Measurements from ENCODE around the gene PTPRO.

Gene PTPRO

DNA sequence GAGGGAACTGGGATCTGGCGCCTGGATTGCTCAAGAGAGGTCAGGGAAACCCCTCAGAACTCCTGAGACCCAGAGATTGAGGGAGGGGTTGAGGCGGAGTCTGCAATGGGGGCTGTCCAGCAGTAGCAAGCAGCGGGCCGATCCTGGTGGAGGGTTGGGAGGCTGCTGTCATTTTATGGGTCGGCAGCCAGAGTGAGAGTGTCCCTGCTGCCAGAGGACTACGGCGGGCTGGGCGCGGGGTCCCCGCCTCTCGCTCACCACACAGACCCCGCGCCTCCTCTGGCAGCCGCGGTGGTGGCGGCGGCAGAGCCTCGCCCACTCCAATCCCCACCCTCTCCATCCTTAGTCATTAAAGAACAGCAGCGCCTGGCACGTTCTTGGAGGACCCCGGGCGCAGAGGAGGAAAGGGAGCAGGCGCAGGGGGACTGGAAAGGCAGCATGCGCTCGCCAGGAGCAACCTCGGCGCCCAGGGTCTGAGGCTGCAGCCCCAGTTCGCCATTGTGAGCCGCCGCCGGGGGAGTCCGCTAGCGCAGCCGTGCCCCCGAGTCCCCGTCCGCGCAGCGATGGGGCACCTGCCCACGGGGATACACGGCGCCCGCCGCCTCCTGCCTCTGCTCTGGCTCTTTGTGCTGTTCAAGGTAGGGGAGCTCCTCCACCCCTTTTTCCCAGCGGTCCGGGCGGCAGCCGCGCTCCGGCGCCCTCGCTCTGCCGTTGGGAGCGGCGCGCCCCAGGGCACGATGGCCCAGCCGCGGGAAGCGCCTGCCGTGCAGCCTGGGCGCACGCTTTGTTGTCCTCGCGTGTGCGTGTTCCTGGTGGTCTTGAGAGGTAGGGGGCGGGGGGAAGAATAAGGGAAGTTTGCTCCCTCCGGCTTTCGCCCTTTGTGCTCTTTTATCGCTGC is at the start of gene PTPRO:
Gene PTPRO (plus strand): TSS at position 345 of the 898 bp plus-strand sequence.
- peak; percentile 7 for DNase-seq (ENCODE audit: low spot score)

GRCh38 chr12:15273896-15274295 is 48.4 kb upstream of the PTPRO start:
- DNase-seq (ENCODE audit: low spot score), result no peak

DNA sequence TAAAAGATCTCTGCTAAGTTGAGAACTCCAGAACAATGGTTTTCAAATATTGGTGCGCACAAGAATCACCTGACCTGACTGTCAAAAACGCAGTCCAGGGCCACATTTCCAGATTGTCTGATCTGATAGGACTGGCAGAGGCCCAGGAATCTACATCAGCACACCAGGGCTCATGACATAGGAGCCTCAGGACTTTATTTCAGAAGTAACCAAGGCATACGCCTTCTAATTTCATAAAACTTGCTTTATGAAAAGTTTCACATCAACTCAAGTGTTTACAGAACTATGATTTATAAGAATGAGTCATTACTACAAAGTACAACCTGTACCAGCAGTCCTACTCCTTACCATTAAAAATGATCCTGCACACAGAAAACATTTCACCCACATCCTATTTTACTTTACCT is 47.7 kb upstream of the PTPRO start:
- no peak for DNase-seq (ENCODE audit: low spot score)

- peak; percentile 23 for DNase-seq (ENCODE audit: low spot score)
Measured at GRCh38 chr12:15276088-15276698, 46.1 kb upstream of the PTPRO start.

GRCh38 chr12:15278816-15279658 is 43.3 kb upstream of the PTPRO start:
- DNase-seq (ENCODE audit: low spot score), result peak; percentile 15

- DNase-seq (ENCODE audit: low spot score), result no peak
Measured at GRCh38 chr12:15280930-15281329, 41.4 kb upstream of the PTPRO start.

- no peak for DNase-seq (ENCODE audit: low spot score)
Measured at GRCh38 chr12:15289192-15289591, 33.1 kb upstream of the PTPRO start.

- DNase-seq (ENCODE audit: low spot score), result no peak
Measured at GRCh38 chr12:15293731-15294130, 28.6 kb upstream of the PTPRO start.

DNA sequence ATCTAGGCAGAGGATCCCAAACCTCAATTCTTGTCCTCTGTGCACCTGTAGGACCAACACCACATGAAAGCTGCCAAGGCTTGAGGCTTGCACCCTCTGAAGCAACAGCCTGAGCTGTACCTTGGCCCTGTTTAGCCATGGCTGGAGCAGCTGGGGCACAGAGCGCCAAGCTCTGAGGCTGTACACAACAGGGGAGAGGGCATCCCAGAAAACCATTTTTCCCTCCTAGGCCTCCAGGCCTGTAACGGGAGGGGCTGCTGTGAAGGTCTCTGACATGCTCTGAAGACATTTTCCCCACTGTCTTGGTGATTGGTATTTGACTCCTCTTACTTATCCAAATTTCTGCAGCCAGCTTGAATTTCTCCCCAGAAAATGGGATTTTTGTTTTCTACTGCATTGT is 22.4 kb upstream of the PTPRO start:
- DNase-seq (ENCODE audit: low spot score), result no peak

GRCh38 chr12:15304296-15304695 is 18.0 kb upstream of the PTPRO start:
- DNase-seq (ENCODE audit: low spot score), result no peak

- DNase-seq (ENCODE audit: low spot score), result no peak
Measured at GRCh38 chr12:15306605-15307004, 15.7 kb upstream of the PTPRO start.

GRCh38 chr12:15307079-15307478 is 15.2 kb upstream of the PTPRO start:
- no peak for DNase-seq (ENCODE audit: low spot score)

GRCh38 chr12:15318841-15319240 is 3.5 kb upstream of the PTPRO start:
- no peak for DNase-seq (ENCODE audit: low spot score)

DNA sequence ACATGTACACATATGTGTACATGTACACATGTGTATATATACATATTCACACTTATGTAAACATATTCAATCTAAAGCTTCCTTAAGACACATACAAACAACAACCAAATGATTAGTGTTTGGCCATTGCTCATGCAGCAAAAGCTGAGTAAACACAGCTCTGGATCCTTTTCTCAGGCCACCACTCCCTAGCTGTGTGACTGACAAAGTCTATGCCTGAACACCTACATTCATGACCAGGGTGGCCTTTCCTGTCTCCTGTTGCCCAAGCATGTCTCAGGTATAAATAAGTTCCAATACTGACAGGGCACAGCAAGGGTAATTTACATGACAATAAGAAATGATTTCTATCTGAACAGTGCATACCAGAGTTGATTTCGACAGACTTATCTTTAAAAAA is 1.4 kb upstream of the PTPRO start:
- no peak for DNase-seq (ENCODE audit: low spot score)

DNA sequence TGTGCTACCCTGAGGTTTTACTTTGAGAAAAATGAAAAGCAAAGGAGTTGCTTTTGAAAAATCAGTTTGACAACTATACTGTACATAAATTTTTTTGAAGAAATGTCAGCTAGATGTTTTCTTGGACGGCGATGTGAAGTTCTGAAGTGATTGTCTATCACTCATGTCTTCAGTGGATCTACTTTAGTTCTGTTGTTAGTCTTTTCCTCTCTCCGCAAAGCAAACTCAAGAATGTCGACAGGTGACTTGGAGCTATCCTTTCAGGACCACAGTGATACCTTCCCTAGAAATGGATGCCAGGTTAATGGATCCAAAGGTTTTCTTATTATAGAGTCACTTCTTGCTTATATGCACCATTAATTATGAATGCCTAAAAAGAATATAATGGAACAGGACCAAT is 1.2 kb downstream of the PTPRO start:
- no peak for DNase-seq (ENCODE audit: low spot score)

DNA sequence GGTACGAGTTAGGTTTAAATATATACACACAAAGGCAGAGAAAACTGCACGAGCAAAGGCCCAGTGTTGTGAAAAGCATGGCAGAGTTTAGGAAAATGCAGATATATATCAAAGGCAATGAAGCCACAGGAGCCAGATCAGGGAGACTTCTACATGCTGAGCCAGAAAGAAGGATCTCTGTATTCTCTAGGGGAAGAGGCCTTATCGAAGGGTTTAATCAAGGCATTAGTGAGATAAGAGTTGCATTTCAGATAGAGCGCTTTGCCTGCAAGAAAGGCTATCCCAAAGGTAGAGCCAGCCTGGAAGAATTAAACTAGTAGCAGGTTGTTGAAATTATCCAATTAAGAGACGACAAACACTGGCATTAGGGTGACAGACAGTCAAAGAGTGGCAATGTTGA is 7.6 kb downstream of the PTPRO start:
- no peak for DNase-seq (ENCODE audit: low spot score)

DNA sequence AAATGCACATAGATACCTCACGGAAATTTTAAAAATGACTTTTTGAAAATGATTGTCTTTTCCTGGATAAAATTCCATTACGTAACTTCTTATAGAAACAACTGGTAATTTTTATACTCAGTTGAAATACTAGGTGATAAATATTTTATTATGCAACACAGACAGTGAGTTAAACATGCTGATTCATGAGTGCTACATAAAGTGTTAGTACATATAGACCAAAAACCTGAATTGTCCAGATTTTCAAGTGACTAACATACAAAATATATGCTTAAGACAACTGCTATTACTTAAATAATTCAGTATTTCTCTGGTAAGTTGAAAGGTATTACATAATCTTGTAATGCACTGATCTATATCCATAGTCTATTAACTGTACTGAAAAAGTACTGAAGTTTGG is 11.9 kb downstream of the PTPRO start:
- DNase-seq (ENCODE audit: low spot score), result no peak

DNA sequence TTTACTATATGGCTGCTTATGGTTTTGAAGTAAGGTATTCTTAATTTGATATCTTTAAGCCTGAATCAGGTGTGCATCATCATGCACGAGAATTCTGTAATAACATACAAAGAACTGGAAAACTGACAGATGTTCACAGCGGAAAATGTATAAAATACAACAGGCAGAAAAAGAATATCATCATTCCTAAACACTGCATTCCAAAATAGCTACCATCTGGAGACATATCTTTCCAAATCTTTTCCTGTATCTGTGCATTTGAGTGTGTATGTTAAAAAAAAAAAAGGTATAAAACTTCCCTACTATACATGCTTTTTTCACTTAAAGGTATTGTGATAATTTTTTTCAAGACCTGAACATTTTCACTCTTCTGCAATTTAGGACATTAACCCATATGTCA is 13.7 kb downstream of the PTPRO start:
- DNase-seq (ENCODE audit: low spot score), result no peak

GRCh38 chr12:15336768-15337553 is 14.7 kb downstream of the PTPRO start:
- peak; percentile 42 for DNase-seq (ENCODE audit: low spot score)

DNA sequence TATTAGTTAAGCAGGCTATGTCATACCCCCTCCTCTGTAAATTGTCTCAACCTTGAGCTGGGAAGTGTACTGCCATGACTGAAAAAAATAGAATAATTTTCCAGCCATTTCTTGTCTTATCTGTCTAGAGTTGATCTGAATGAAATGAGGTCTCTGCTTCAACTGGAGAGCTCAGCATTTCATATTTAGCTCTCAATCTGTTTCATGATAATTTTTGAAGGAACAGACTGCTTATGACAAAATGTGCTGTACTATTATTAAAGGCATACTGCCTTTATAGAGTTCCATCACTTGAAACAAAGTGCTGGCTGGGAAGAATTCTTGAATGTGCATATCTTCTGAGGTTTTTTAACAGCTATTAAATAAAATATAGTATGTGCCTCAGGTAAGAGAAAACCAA is 19.1 kb downstream of the PTPRO start:
- DNase-seq (ENCODE audit: low spot score), result no peak

DNA sequence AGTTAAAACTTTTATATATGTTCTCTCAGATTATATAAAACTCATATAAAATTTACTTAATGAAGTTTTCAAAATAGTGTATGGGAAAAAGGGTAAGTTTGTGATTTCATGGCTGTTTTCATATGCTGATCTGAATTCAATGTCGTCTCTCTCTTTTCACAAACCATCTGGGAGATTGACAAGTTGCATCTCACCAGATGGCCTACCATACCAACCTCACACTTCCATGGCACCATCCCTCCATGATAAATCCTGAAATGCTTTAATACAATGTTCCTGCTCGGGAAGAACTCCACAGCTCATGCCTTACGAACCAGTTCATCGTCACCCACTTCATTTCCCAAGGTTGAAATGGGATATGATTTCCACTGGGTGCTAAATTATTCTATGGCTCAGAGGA is 22.3 kb downstream of the PTPRO start:
- DNase-seq (ENCODE audit: low spot score), result no peak

- DNase-seq (ENCODE audit: low spot score), result no peak
Measured at GRCh38 chr12:15346488-15346887, 24.2 kb downstream of the PTPRO start.
